GM23338 (cell line): ENCODE results near the gene ZBTB7A.

ENCODE experiments used
- CREB1 ChIP-seq: fragments of 250-450 bp; sonication (Bioruptor Pico); IDR thresholded peaks from 2 replicates; pipeline ENCODE4 v1.5.0; 2020; ENCODE audit warnings: low read depth, mild to moderate bottlenecking, moderate library complexity
- EZH2 ChIP-seq: fragments of 200-600 bp; sonication (generic); IDR thresholded peaks from one replicate; pipeline ENCODE4 v1.8.0; 2017; ENCODE audit warnings: antibody characterized with exemption, mild to moderate bottlenecking, low read depth; ENCODE audit not compliant: unreplicated experiment
- EZH2phosphoT487 ChIP-seq: fragments of 200-600 bp; sonication (generic); IDR thresholded peaks from one replicate; pipeline ENCODE4 v1.8.1; 2018; ENCODE audit warnings: antibody characterized with exemption; ENCODE audit not compliant: unreplicated experiment
- JUNB ChIP-seq: IDR thresholded peaks from one replicate; pipeline ENCODE4 v1.6.1; 2016; ENCODE audit warnings: antibody characterized with exemption; ENCODE audit not compliant: unreplicated experiment
- NANOG ChIP-seq: IDR thresholded peaks from 2 replicates; pipeline ENCODE4 v1.6.1; 2016; ENCODE audit warnings: antibody characterized with exemption, borderline replicate concordance
- POLR2AphosphoS5 ChIP-seq: IDR thresholded peaks from 2 replicates; pipeline ENCODE4 v1.6.1; 2016; ENCODE audit warnings: antibody characterized with exemption, low read depth
- STAT1 ChIP-seq: IDR thresholded peaks from one replicate; pipeline ENCODE4 v1.6.1; 2016; ENCODE audit warnings: antibody characterized with exemption; ENCODE audit not compliant: unreplicated experiment
- ZNF114 ChIP-seq: fragments of 250-450 bp; sonication (Bioruptor Pico); IDR thresholded peaks from 2 replicates; pipeline ENCODE4 v1.5.0; 2020; ENCODE audit warnings: mild to moderate bottlenecking, moderate library complexity
- ZNF331 ChIP-seq: fragments of 250-450 bp; sonication (Bioruptor Pico); IDR thresholded peaks from 2 replicates; pipeline ENCODE4 v1.5.0; 2020; ENCODE audit warnings: low read depth, mild to moderate bottlenecking, moderate library complexity
- TF ChIP-seq, protein P1 (sequence below): IDR thresholded peaks from one replicate; pipeline ENCODE4 v1.6.1; 2018; ENCODE audit warnings: antibody characterized with exemption; ENCODE audit not compliant: unreplicated experiment
- TF ChIP-seq, protein P2 (sequence below), 2 experiments: fragments of 200-600 bp in 1 of 2; sonication (generic) in 1 of 2; conservative IDR thresholded peaks; 2 replicates each; pipeline versions ENCODE4 v1.5.1 to v1.6.1; 2016 to 2017; ENCODE audit warnings: antibody characterized with exemption in 2 of 2, low read depth in 2 of 2, mild to moderate bottlenecking in 2 of 2, moderate library complexity in 1 of 2
- TF ChIP-seq, protein P3 (sequence below): fragments of 250-450 bp; sonication (Bioruptor Pico); IDR thresholded peaks from 2 replicates; pipeline ENCODE4 v1.5.0; 2020; ENCODE audit warnings: mild to moderate bottlenecking, moderate library complexity
- TF ChIP-seq, protein P4 (sequence below): IDR thresholded peaks from 2 replicates; pipeline ENCODE4 v1.6.1; 2016; ENCODE audit warnings: antibody characterized with exemption

DNA sequence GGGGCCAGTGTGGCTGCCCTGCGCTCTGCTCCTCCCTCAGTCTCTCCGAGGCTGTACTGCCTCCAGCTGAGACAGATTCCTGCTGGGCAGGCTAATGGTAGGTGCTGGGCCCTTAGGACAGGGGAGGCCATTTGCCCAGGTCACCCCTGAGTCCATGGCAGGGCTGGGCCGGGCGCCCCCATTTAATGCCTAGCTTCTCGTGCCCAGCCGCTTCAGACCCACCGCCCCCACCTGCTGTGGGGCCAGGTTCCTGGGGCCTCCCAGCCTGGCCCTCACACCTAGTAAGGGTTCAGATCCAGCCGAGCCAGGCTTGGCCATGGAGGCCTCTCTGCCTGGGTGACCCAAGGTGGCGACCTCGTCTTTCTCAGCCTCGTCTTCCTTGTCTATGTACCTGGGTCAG lies 41.4 kb downstream of the ZBTB7A start:
- TF ChIP-seq, protein P1, sequence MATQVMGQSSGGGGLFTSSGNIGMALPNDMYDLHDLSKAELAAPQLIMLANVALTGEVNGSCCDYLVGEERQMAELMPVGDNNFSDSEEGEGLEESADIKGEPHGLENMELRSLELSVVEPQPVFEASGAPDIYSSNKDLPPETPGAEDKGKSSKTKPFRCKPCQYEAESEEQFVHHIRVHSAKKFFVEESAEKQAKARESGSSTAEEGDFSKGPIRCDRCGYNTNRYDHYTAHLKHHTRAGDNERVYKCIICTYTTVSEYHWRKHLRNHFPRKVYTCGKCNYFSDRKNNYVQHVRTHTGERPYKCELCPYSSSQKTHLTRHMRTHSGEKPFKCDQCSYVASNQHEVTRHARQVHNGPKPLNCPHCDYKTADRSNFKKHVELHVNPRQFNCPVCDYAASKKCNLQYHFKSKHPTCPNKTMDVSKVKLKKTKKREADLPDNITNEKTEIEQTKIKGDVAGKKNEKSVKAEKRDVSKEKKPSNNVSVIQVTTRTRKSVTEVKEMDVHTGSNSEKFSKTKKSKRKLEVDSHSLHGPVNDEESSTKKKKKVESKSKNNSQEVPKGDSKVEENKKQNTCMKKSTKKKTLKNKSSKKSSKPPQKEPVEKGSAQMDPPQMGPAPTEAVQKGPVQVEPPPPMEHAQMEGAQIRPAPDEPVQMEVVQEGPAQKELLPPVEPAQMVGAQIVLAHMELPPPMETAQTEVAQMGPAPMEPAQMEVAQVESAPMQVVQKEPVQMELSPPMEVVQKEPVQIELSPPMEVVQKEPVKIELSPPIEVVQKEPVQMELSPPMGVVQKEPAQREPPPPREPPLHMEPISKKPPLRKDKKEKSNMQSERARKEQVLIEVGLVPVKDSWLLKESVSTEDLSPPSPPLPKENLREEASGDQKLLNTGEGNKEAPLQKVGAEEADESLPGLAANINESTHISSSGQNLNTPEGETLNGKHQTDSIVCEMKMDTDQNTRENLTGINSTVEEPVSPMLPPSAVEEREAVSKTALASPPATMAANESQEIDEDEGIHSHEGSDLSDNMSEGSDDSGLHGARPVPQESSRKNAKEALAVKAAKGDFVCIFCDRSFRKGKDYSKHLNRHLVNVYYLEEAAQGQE = no peak
- no peak for TF ChIP-seq JUNB
- TF ChIP-seq, protein P2, sequence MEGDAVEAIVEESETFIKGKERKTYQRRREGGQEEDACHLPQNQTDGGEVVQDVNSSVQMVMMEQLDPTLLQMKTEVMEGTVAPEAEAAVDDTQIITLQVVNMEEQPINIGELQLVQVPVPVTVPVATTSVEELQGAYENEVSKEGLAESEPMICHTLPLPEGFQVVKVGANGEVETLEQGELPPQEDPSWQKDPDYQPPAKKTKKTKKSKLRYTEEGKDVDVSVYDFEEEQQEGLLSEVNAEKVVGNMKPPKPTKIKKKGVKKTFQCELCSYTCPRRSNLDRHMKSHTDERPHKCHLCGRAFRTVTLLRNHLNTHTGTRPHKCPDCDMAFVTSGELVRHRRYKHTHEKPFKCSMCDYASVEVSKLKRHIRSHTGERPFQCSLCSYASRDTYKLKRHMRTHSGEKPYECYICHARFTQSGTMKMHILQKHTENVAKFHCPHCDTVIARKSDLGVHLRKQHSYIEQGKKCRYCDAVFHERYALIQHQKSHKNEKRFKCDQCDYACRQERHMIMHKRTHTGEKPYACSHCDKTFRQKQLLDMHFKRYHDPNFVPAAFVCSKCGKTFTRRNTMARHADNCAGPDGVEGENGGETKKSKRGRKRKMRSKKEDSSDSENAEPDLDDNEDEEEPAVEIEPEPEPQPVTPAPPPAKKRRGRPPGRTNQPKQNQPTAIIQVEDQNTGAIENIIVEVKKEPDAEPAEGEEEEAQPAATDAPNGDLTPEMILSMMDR (conservative IDR thresholded peaks at IDR 0.05; ENCODE audit: low read depth in 2 of 2) = no peak
- TF ChIP-seq POLR2AphosphoS5 = no peak
- no peak for TF ChIP-seq CREB1 (CRISPR knock-in tag)
- no peak for TF ChIP-seq ZNF331
- no peak for TF ChIP-seq EZH2
- TF ChIP-seq EZH2phosphoT487 = no peak
- TF ChIP-seq STAT1 = no peak
- TF ChIP-seq, protein P3, sequence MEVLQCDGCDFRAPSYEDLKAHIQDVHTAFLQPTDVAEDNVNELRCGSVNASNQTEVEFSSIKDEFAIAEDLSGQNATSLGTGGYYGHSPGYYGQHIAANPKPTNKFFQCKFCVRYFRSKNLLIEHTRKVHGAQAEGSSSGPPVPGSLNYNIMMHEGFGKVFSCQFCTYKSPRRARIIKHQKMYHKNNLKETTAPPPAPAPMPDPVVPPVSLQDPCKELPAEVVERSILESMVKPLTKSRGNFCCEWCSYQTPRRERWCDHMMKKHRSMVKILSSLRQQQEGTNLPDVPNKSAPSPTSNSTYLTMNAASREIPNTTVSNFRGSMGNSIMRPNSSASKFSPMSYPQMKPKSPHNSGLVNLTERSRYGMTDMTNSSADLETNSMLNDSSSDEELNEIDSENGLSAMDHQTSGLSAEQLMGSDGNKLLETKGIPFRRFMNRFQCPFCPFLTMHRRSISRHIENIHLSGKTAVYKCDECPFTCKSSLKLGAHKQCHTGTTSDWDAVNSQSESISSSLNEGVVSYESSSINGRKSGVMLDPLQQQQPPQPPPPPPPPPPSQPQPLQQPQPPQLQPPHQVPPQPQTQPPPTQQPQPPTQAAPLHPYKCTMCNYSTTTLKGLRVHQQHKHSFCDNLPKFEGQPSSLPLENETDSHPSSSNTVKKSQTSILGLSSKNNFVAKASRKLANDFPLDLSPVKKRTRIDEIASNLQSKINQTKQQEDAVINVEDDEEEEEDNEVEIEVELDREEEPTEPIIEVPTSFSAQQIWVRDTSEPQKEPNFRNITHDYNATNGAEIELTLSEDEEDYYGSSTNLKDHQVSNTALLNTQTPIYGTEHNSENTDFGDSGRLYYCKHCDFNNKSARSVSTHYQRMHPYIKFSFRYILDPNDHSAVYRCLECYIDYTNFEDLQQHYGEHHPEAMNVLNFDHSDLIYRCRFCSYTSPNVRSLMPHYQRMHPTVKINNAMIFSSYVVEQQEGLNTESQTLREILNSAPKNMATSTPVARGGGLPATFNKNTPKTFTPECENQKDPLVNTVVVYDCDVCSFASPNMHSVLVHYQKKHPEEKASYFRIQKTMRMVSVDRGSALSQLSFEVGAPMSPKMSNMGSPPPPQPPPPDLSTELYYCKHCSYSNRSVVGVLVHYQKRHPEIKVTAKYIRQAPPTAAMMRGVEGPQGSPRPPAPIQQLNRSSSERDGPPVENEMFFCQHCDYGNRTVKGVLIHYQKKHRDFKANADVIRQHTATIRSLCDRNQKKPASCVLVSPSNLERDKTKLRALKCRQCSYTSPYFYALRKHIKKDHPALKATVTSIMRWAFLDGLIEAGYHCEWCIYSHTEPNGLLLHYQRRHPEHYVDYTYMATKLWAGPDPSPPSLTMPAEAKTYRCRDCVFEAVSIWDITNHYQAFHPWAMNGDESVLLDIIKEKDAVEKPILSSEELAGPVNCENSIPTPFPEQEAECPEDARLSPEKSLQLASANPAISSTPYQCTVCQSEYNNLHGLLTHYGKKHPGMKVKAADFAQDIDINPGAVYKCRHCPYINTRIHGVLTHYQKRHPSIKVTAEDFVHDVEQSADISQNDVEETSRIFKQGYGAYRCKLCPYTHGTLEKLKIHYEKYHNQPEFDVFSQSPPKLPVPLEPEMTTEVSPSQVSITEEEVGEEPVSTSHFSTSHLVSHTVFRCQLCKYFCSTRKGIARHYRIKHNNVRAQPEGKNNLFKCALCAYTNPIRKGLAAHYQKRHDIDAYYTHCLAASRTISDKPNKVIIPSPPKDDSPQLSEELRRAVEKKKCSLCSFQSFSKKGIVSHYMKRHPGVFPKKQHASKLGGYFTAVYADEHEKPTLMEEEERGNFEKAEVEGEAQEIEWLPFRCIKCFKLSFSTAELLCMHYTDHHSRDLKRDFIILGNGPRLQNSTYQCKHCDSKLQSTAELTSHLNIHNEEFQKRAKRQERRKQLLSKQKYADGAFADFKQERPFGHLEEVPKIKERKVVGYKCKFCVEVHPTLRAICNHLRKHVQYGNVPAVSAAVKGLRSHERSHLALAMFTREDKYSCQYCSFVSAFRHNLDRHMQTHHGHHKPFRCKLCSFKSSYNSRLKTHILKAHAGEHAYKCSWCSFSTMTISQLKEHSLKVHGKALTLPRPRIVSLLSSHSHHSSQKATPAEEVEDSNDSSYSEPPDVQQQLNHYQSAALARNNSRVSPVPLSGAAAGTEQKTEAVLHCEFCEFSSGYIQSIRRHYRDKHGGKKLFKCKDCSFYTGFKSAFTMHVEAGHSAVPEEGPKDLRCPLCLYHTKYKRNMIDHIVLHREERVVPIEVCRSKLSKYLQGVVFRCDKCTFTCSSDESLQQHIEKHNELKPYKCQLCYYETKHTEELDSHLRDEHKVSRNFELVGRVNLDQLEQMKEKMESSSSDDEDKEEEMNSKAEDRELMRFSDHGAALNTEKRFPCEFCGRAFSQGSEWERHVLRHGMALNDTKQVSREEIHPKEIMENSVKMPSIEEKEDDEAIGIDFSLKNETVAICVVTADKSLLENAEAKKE (CRISPR knock-in tag) = no peak
- TF ChIP-seq ZNF114 (CRISPR knock-in tag) = no peak
- TF ChIP-seq, protein P4, sequence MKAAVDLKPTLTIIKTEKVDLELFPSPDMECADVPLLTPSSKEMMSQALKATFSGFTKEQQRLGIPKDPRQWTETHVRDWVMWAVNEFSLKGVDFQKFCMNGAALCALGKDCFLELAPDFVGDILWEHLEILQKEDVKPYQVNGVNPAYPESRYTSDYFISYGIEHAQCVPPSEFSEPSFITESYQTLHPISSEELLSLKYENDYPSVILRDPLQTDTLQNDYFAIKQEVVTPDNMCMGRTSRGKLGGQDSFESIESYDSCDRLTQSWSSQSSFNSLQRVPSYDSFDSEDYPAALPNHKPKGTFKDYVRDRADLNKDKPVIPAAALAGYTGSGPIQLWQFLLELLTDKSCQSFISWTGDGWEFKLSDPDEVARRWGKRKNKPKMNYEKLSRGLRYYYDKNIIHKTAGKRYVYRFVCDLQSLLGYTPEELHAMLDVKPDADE = no peak
- TF ChIP-seq NANOG = no peak
